KOPT-K1 (cell line): ENCODE results near the gene MAP2K6.

Source experiments
- H3K27ac ChIP-seq: fragments of 200-600 bp; sonication (generic); 2 replicates; pipeline ENCODE4 v1.5.1; 2016; ENCODE audit warnings: antibody characterized with exemption, mild to moderate bottlenecking, low read depth, low read length; ENCODE audit not compliant: poor library complexity, severe bottlenecking
- H3K36me3 ChIP-seq: fragments of 200-600 bp; sonication (generic); 2 replicates; pipeline ENCODE4 v1.5.1; 2017; ENCODE audit warnings: antibody characterized with exemption, mild to moderate bottlenecking, low read length, moderate library complexity; ENCODE audit not compliant: insufficient read depth
- H3K9me3 ChIP-seq: fragments of 200-600 bp; sonication (generic); 2 replicates; pipeline ENCODE4 v1.5.1; 2017; ENCODE audit warnings: antibody characterized with exemption, low read length, mild to moderate bottlenecking; ENCODE audit not compliant: insufficient read depth, poor library complexity, severe bottlenecking

The MAP2K6 gene

GRCh38 chr17:69540356-69540755 is 125.9 kb downstream of the MAP2K6 start:
- no peaks in the 10 kb centered on the region for H3K9me3 ChIP-seq
- no peaks in the 10 kb centered on the region for H3K36me3 ChIP-seq
- H3K27ac ChIP-seq: no peak overlapping the region

GRCh38 chr17:69547230-69547629 is 132.7 kb downstream of the MAP2K6 start:
- Histone ChIP-seq H3K27ac (no peak overlapping the region), H3K36me3 (no peaks in the 10 kb centered on the region), H3K9me3 (no peaks in the 10 kb centered on the region)

- Histone ChIP-seq H3K9me3 (peaks cover 3% of the 10 kb centered on the region), H3K36me3 (no peaks in the 10 kb centered on the region), H3K27ac (no peak overlapping the region)
Observed at GRCh38 chr17:69547947-69548346, 133.4 kb downstream of the MAP2K6 start.

- peaks cover 15% of the 10 kb centered on the region for H3K9me3 ChIP-seq
- no peaks in the 10 kb centered on the region for H3K36me3 ChIP-seq
- no peak overlapping the region for H3K27ac ChIP-seq
Observed at GRCh38 chr17:69551212-69552010, 136.9 kb downstream of the MAP2K6 start.

- no peak overlapping the region for H3K27ac ChIP-seq
- peaks cover 15% of the 10 kb centered on the region for H3K9me3 ChIP-seq
- no peaks in the 10 kb centered on the region for H3K36me3 ChIP-seq
Observed at GRCh38 chr17:69552986-69553667, 138.6 kb downstream of the MAP2K6 start.

GRCh38 chr17:69555056-69555455 is 140.6 kb downstream of the MAP2K6 start:
- Histone ChIP-seq H3K27ac (no peak overlapping the region), H3K36me3 (no peaks in the 10 kb centered on the region), H3K9me3 (peaks cover 15% of the 10 kb centered on the region)

GRCh38 chr17:69557339-69557738 is 142.8 kb downstream of the MAP2K6 start:
- no peak overlapping the region for H3K27ac ChIP-seq
- peaks cover 15% of the 10 kb centered on the region for H3K9me3 ChIP-seq
- H3K36me3 ChIP-seq: no peaks in the 10 kb centered on the region

- H3K27ac ChIP-seq: no peak overlapping the region
- no peaks in the 10 kb centered on the region for H3K36me3 ChIP-seq
- H3K9me3 ChIP-seq: peaks cover 3% of the 10 kb centered on the region
Observed at GRCh38 chr17:69558796-69559195, 144.3 kb downstream of the MAP2K6 start.

GRCh38 chr17:69560987-69561441 is 146.5 kb downstream of the MAP2K6 start:
- Histone ChIP-seq H3K36me3 (no peaks in the 10 kb centered on the region), H3K27ac (no peak overlapping the region), H3K9me3 (no peaks in the 10 kb centered on the region)

- Histone ChIP-seq H3K36me3 (no peaks in the 10 kb centered on the region), H3K27ac (no peak overlapping the region), H3K9me3 (no peaks in the 10 kb centered on the region)
Observed at GRCh38 chr17:69561462-69561861, 147.0 kb downstream of the MAP2K6 start.

GRCh38 chr17:69565447-69565846 is 150.9 kb downstream of the MAP2K6 start:
- no peaks in the 10 kb centered on the region for H3K9me3 ChIP-seq
- no peak overlapping the region for H3K27ac ChIP-seq
- H3K36me3 ChIP-seq: no peaks in the 10 kb centered on the region

GRCh38 chr17:69567130-69567529 is 152.6 kb downstream of the MAP2K6 start:
- no peaks in the 10 kb centered on the region for H3K9me3 ChIP-seq
- no peaks in the 10 kb centered on the region for H3K36me3 ChIP-seq
- no peak overlapping the region for H3K27ac ChIP-seq

GRCh38 chr17:69572747-69573146 is 158.2 kb downstream of the MAP2K6 start:
- H3K27ac ChIP-seq: no peak overlapping the region
- H3K9me3 ChIP-seq: no peaks in the 10 kb centered on the region
- no peaks in the 10 kb centered on the region for H3K36me3 ChIP-seq

GRCh38 chr17:69573396-69573795 is 158.9 kb downstream of the MAP2K6 start:
- no peak overlapping the region for H3K27ac ChIP-seq
- no peaks in the 10 kb centered on the region for H3K9me3 ChIP-seq
- no peaks in the 10 kb centered on the region for H3K36me3 ChIP-seq

- H3K36me3 ChIP-seq: no peaks in the 10 kb centered on the region
- H3K27ac ChIP-seq: no peak overlapping the region
- no peaks in the 10 kb centered on the region for H3K9me3 ChIP-seq
Observed at GRCh38 chr17:69574257-69575197, 160.0 kb downstream of the MAP2K6 start.
